Measurements from ENCODE around the gene UBR1. TPM values are rescaled to one million over a fixed set of nuclear protein-coding genes. Genes with fewer than 3 reads are reported as not detected.

The UBR1 gene
- total RNA-seq, 2 donors from 2014 or later: 21.4 to 26.2 TPM

GRCh38 chr15:42999201-42999779 is 106.5 kb downstream of the UBR1 start:
- no peak for DNase-seq
- no peaks in the 10 kb centered on the region for H3K36me3 ChIP-seq

GRCh38 chr15:42996871-42997270 is 109.0 kb downstream of the UBR1 start:
- Histone ChIP-seq H3K36me3 (no peaks in the 10 kb centered on the region), H3K27ac (no peak overlapping the region), H3K9me3 (no peaks in the 10 kb centered on the region), H3K4me3 (no peak overlapping the region), H3K9ac (ENCODE audit: low read depth in 2 of 2, low read length in 2 of 2) (no peak overlapping the region), H3K27me3 (no peaks in the 10 kb centered on the region), H3K4me1 (no peaks in the 10 kb centered on the region)
- no peak for TF ChIP-seq CTCF (IDR thresholded peaks at IDR 0.05)
- intact Hi-C loops (cut with DNase I): no loop called here
- no peak for DNase-seq

More at GRCh38 chr15:42999201-42999779, 106.5 kb downstream of the UBR1 start:
- intact Hi-C loops (cut with DNase I): no loop called here
- Histone ChIP-seq H3K27ac (no peak overlapping the region), H3K9ac (ENCODE audit: low read depth in 2 of 2, low read length in 2 of 2) (no peak overlapping the region), H3K4me1 (no peaks in the 10 kb centered on the region), H3K9me3 (no peaks in the 10 kb centered on the region), H3K4me3 (no peak overlapping the region), H3K27me3 (no peaks in the 10 kb centered on the region)
- TF ChIP-seq CTCF (IDR thresholded peaks at IDR 0.05): no peak

DNA sequence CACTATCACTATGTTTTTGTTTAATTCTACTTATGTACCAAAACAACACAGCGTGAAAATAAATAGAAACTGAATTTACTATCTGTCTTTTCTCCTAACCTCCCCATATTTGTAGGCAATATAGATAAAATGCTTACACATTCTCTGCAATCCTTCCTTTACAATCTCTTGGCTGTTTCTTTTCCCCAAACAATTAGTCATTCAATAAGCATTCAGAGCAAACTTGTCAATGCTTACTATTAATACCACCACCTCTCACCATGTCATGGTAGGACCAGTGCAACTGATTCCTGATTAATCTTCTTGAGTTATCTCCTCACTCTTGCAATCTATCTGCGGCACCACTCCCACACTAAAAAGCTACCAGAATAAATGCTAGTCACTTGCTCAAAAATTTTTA is 111.3 kb downstream of the UBR1 start:
- Histone ChIP-seq H3K4me3 (no peak overlapping the region), H3K36me3 (no peaks in the 10 kb centered on the region), H3K27ac (no peak overlapping the region)

GRCh38 chr15:42992626-42993025 is 113.2 kb downstream of the UBR1 start:
- no peak overlapping the region for H3K27ac ChIP-seq
- H3K4me1 ChIP-seq: no peaks in the 10 kb centered on the region
- no peaks in the 10 kb centered on the region for H3K27me3 ChIP-seq
- no peaks in the 10 kb centered on the region for H3K9me3 ChIP-seq
- TF ChIP-seq CTCF (IDR thresholded peaks at IDR 0.05): no peak
- H3K4me3 ChIP-seq: no peak overlapping the region
- no peak for DNase-seq
- H3K9ac ChIP-seq (ENCODE audit: low read depth in 2 of 2, low read length in 2 of 2): no peak overlapping the region
- H3K36me3 ChIP-seq: no peaks in the 10 kb centered on the region
- intact Hi-C loops (cut with DNase I): no loop called here

More for the DNA sequence above, 111.3 kb downstream of the UBR1 start:
- TF ChIP-seq CTCF (IDR thresholded peaks at IDR 0.05): no peak
- no peak for DNase-seq
- Histone ChIP-seq H3K9ac (ENCODE audit: low read depth in 2 of 2, low read length in 2 of 2) (no peak overlapping the region), H3K27me3 (no peaks in the 10 kb centered on the region), H3K9me3 (no peaks in the 10 kb centered on the region), H3K4me1 (no peaks in the 10 kb centered on the region)
- intact Hi-C loops (cut with DNase I): no loop called here

DNA sequence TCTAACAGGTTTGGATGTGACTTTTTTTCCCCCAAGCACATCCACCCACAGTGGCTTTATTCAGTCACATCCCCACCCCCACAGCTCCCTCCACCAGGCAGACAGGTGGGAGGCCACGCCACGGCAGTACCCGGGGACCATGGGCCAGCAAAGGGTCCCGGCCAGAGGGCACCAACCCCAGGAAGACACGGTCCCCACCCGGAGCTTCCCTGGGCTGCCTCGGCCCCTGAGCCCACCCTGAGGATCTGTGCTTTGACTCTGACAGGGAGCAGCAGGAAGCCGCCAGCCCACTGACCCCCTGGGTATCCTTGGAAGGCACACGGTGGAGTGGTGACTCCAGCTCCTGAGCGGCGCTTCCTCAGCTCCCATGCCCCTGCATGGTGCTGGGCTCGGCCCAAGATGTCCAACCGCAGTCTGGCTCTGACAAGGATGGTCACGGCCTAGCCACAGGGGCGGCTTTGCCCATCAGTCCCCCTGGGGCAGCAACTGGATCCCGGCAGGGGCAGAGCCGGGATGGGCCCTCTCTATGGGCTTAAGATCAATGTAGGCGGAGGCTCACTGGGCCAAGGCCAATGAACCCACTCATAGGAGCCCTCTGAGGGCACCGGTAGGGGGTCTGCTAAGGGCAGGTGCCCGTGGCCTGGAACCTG is 119.0 kb downstream of the UBR1 start:
- TF ChIP-seq CTCF (IDR thresholded peaks at IDR 0.05): no peak

More for the DNA sequence above, 119.0 kb downstream of the UBR1 start:
- Histone ChIP-seq H3K27ac (no peak overlapping the region), H3K27me3 (no peaks in the 10 kb centered on the region), H3K36me3 (no peaks in the 10 kb centered on the region), H3K9ac (ENCODE audit: low read depth in 2 of 2, low read length in 2 of 2) (no peak overlapping the region), H3K9me3 (no peaks in the 10 kb centered on the region), H3K4me3 (no peak overlapping the region), H3K4me1 (no peaks in the 10 kb centered on the region)
- intact Hi-C loops (cut with DNase I): no loop called here
- no peak for DNase-seq

Data from colonic mucosa (tissue), 4 donors.